G401 (cell line): ENCODE results near the gene DNAJC22. TPM values are rescaled to one million over a fixed set of nuclear protein-coding genes. Genes with fewer than 3 reads are reported as not detected.
A peak's percentile ranks its signal among the peaks of the same experiment; 100 is the strongest.
"Not testable (repeated sequence)": the region's sequence is repeated elsewhere in the genome, so short reads cannot be mapped to it uniquely, and the experiment has no call there.

Experiments used
- DNase-seq: peaks from one replicate; pipeline ENCODE4 v3.0.0-alpha.2; 2015; ENCODE audit warnings: low spot score
- in situ Hi-C: cut with HindIII; loops from 2 replicates; pipeline ENCODE4 v1.10.0; 2016; ENCODE audit warnings: low sequenced_read_pairs, mixed read lengths
- total RNA-seq: library from RNA; depleted of rRNA; stranded (reverse); fragments of >200 nt; shearing (Covaris generic); gene quantifications from 2 replicates; pipeline ENCODE4 v1.2.3, GENCODE V29; 2014; rRNA removed

The DNAJC22 gene
- 3.2 and 4.1 TPM in 2 replicates for total RNA-seq

- DNase-seq = no peak
- in situ Hi-C loops = no loop called here
Observed at GRCh38 chr12:49346659-49347310, at the start of gene DNAJC22. DNAJC22 (plus strand) TSS chr12:49346888; CDS start chr12:49348873, 1,985 bp downstream.

GRCh38 chr12:49297695-49298060, 49.0 kb upstream of the DNAJC22 start:
- in situ Hi-C loops = no loop called here
- DNase-seq = no peak

- DNase-seq = no peak
- in situ Hi-C loops = no loop called here
Observed at GRCh38 chr12:49298160-49298559, 48.5 kb upstream of the DNAJC22 start.

- DNase-seq = no peak
- in situ Hi-C loops = no loop called here
Observed at GRCh38 chr12:49301760-49302159, 44.9 kb upstream of the DNAJC22 start.

- in situ Hi-C loops = no loop called here
- DNase-seq = no peak
Observed at GRCh38 chr12:49304161-49304560, 42.5 kb upstream of the DNAJC22 start.

GRCh38 chr12:49305762-49306510, 40.8 kb upstream of the DNAJC22 start:
- in situ Hi-C loops = no loop called here
- DNase-seq = no peak

GRCh38 chr12:49309386-49309785, 37.3 kb upstream of the DNAJC22 start:
- DNase-seq = no peak
- in situ Hi-C loops = no loop called here

- in situ Hi-C loops, DNase-seq: not testable (repeated sequence)
Observed at GRCh38 chr12:49310451-49311000, 36.2 kb upstream of the DNAJC22 start.

- in situ Hi-C loops = no loop called here
- no peak for DNase-seq
Observed at GRCh38 chr12:49314811-49315210, 31.9 kb upstream of the DNAJC22 start.

GRCh38 chr12:49317118-49317517, 29.6 kb upstream of the DNAJC22 start:
- in situ Hi-C loops, DNase-seq: not testable (repeated sequence)

- in situ Hi-C loops, DNase-seq: not testable (repeated sequence)
Observed at GRCh38 chr12:49320411-49321103, 26.1 kb upstream of the DNAJC22 start.

GRCh38 chr12:49322367-49322707, 24.4 kb upstream of the DNAJC22 start:
- DNase-seq = no peak
- in situ Hi-C loops = no loop called here

- in situ Hi-C loops = no loop called here
- DNase-seq = peak; percentile 99
Observed at GRCh38 chr12:49322708-49323523, 23.8 kb upstream of the DNAJC22 start, which contains the start of gene TROAP. TROAP (plus strand) TSS chr12:49323255; CDS start chr12:49323609, 354 bp downstream.

- no peak for DNase-seq
- in situ Hi-C loops = no loop called here
Observed at GRCh38 chr12:49323524-49324097, 23.1 kb upstream of the DNAJC22 start.

GRCh38 chr12:49325606-49326005, 21.1 kb upstream of the DNAJC22 start:
- in situ Hi-C loops = no loop called here
- DNase-seq = no peak

GRCh38 chr12:49327368-49327767, 19.3 kb upstream of the DNAJC22 start:
- DNase-seq = no peak
- in situ Hi-C loops = no loop called here

- DNase-seq = no peak
- in situ Hi-C loops = no loop called here
Observed at GRCh38 chr12:49327887-49328286, 18.8 kb upstream of the DNAJC22 start.

GRCh38 chr12:49328816-49329215, 17.9 kb upstream of the DNAJC22 start:
- in situ Hi-C loops = no loop called here
- DNase-seq = no peak
